PC-9 (cell line): Measurements from ENCODE around the gene ZBTB25. TPM values are rescaled to one million over a fixed set of nuclear protein-coding genes. Genes with fewer than 3 reads are reported as not detected.

Experiments
- BruUV-seq: library from RNA; stranded (reverse); fragments of 400-500 nt; replicated peaks from 2 replicates; lab custom pipeline; 2021; lab: Mats Ljungman, UMichigan
- CTCF ChIA-PET: fragments of 300-600 bp; sonication (Branson Sonifier 250); formaldehyde crosslinking; loops from one replicate; lab custom pipeline; 2022; ENCODE audit warnings: antibody characterized with exemption; lab: Charles Lee
- POLR2A ChIA-PET: fragments of 300-600 bp; sonication (Branson Sonifier 250); formaldehyde crosslinking; loops from one replicate; lab custom pipeline; 2022; ENCODE audit warnings: antibody characterized with exemption; ENCODE audit not compliant: unreplicated experiment; lab: Charles Lee
- DNase-seq, 2 experiments: peaks; one replicate each; pipeline versions ENCODE4 v3.0.0 to v3.0.0-alpha.2; 2015 to 2022; ENCODE audit warnings: mixed read lengths in 1 of 2
- H2AFZ ChIP-seq: fragments of 200-600 bp; sonication (generic); 2 replicates; pipeline ENCODE4 v1.8.1; 2017; ENCODE audit warnings: antibody characterized with exemption
- H3F3A ChIP-seq: fragments of 200-600 bp; sonication (generic); 2 replicates; pipeline ENCODE4 v1.8.1; 2017; ENCODE audit warnings: antibody characterized with exemption, mild to moderate bottlenecking, low read depth; ENCODE audit not compliant: insufficient read depth
- H3K27ac ChIP-seq: fragments of 200-600 bp; sonication (generic); 2 replicates; pipeline ENCODE4 v1.6.1; 2016; ENCODE audit warnings: mixed run types
- H3K27me3 ChIP-seq: fragments of 200-600 bp; sonication (generic); 2 replicates; pipeline ENCODE4 v1.6.1; 2016; ENCODE audit warnings: low read depth, mixed run types; ENCODE audit not compliant: insufficient read depth
- H3K36me3 ChIP-seq: fragments of 200-600 bp; sonication (generic); 2 replicates; pipeline ENCODE4 v1.6.1; 2016; ENCODE audit warnings: low read depth, mixed run types
- H3K4me1 ChIP-seq: fragments of 200-600 bp; sonication (generic); replicated peaks from 2 replicates; pipeline ENCODE4 v1.6.1; 2016; ENCODE audit warnings: mixed run types; ENCODE audit not compliant: insufficient read depth
- H3K4me2 ChIP-seq: fragments of 200-600 bp; sonication (generic); 2 replicates; pipeline ENCODE4 v1.6.1; 2017; ENCODE audit warnings: mixed run types
- H3K4me3 ChIP-seq: fragments of 200-600 bp; sonication (generic); 2 replicates; pipeline ENCODE4 v1.6.1; 2016; ENCODE audit warnings: mixed run types
- H3K79me2 ChIP-seq: fragments of 200-600 bp; sonication (generic); 2 replicates; pipeline ENCODE4 v1.6.1; 2017; ENCODE audit warnings: low read depth, mixed run types
- H3K9me2 ChIP-seq: fragments of 200-600 bp; sonication (generic); 2 replicates; pipeline ENCODE4 v1.8.1; 2017; ENCODE audit warnings: mild to moderate bottlenecking; ENCODE audit not compliant: insufficient read depth
- H3K9me3 ChIP-seq: fragments of 200-600 bp; sonication (generic); 2 replicates; pipeline ENCODE4 v1.8.1; 2016; ENCODE audit warnings: low read depth; ENCODE audit not compliant: insufficient read depth
- H4K20me1 ChIP-seq: fragments of 200-600 bp; sonication (generic); 2 replicates; pipeline ENCODE4 v1.8.1; 2017; ENCODE audit not compliant: insufficient read depth
- CTCF ChIP-seq: fragments of 200-600 bp; sonication (generic); conservative IDR thresholded peaks from 2 replicates; pipeline ENCODE4 v1.6.1; 2017; ENCODE audit warnings: mixed run types, antibody characterized with exemption, mild to moderate bottlenecking, moderate library complexity
- EZH2 ChIP-seq: fragments of 200-600 bp; sonication (generic); IDR thresholded peaks from 2 replicates; pipeline ENCODE4 v1.8.0; 2017; ENCODE audit warnings: antibody characterized with exemption, low read depth
- intact Hi-C: fragments of 100-400 bp; cut with micrococcal nuclease; formaldehyde crosslinking; loops from one replicate; pipeline ENCODE4 v1.10.0; 2022; ENCODE audit not compliant: unreplicated experiment
- total RNA-seq: library from RNA; stranded (reverse); gene quantifications from 2 replicates; pipeline ENCODE4 v1.2.3, GENCODE V29; 2021

The ZBTB25 gene
- total RNA-seq, 1 experiment from 2014 or later = 22.9 TPM

- peaks cover 34% of the 10 kb centered on the region; the same call in 1 of the 2 replicates for H3F3A ChIP-seq
- peak overlapping the region; percentile 94 for H3K4me2 ChIP-seq
- H3K9me3 ChIP-seq = no peaks in the 10 kb centered on the region
- ChIA-PET CTCF (no interaction called here), POLR2A (interaction anchor here (0.6 kb wide), 1 partner anchor 74 kb away, joined by 3 read pairs; the partner anchor contains the start of gene HSPA2)
- no peaks in the 10 kb centered on the region for H3K27me3 ChIP-seq
- H3K4me1 ChIP-seq = peaks cover 7% of the 10 kb centered on the region; the same call in 1 of the 2 replicates
- no peaks in the 10 kb centered on the region for H3K79me2 ChIP-seq
- no peaks in the 10 kb centered on the region for H3K9me2 ChIP-seq
- peak overlapping the region; percentile 65; the same call in 1 of the 2 replicates for H3K4me3 ChIP-seq
- H3K36me3 ChIP-seq = no peaks in the 10 kb centered on the region
- no peak for TF ChIP-seq EZH2
- no peak for TF ChIP-seq CTCF
- no TSS peak for BruUV-seq
- no peak overlapping the region for H2AFZ ChIP-seq
- H4K20me1 ChIP-seq = no peaks in the 10 kb centered on the region
- DNase-seq = no peak
- intact Hi-C loops = no loop called here
- no peak overlapping the region for H3K27ac ChIP-seq
Observed at GRCh38 chr14:64465831-64466554, 37.6 kb downstream of the ZBTB25 start.

GRCh38 chr14:64465191-64465822 lies 38.3 kb downstream of the ZBTB25 start, which contains the start of gene AKAP5:
Gene AKAP5 (plus strand): TSS chr14:64465499. CDS start chr14:64468395, 2,896 bp downstream.
- Histone ChIP-seq H3K4me3 (peak within 1 kb of the TSS; percentile 65), H3K27ac (no peak within 1 kb of the TSS), H4K20me1 (no peaks in the 10 kb centered on the region), H3K27me3 (no peaks in the 10 kb centered on the region), H3K4me2 (peak within 1 kb of the TSS; percentile 94), H2AFZ (peak within 1 kb of the TSS; percentile 83), H3K9me2 (no peaks in the 10 kb centered on the region), H3K9me3 (no peaks in the 10 kb centered on the region), H3F3A (peaks cover 34% of the 10 kb centered on the region; the same call in 1 of the 2 replicates), H3K36me3 (no peaks in the 10 kb centered on the region), H3K4me1 (peaks cover 7% of the 10 kb centered on the region; the same call in 1 of the 2 replicates), H3K79me2 (no peaks in the 10 kb centered on the region)
- intact Hi-C loops = no loop called here
- peak; percentile 35 to 62 for DNase-seq
- TF ChIP-seq EZH2 (no peak), CTCF (no peak)
- no TSS peak for BruUV-seq
- POLR2A ChIA-PET = interaction anchor here (0.6 kb wide), 1 partner anchor 29 kb away, joined by 8 read pairs; no protein-coding TSS in a partner anchor
- CTCF ChIA-PET = no interaction called here

GRCh38 chr14:64464651-64465050 lies 39.0 kb downstream of the ZBTB25 start:
- Histone ChIP-seq H3K4me2 (peak overlapping the region; percentile 94), H3K9me2 (no peaks in the 10 kb centered on the region), H3K4me1 (peaks cover 7% of the 10 kb centered on the region; the same call in 1 of the 2 replicates), H3K27me3 (no peaks in the 10 kb centered on the region), H2AFZ (peak overlapping the region; percentile 83), H3K4me3 (peak overlapping the region; percentile 65), H3K79me2 (no peaks in the 10 kb centered on the region), H4K20me1 (no peaks in the 10 kb centered on the region), H3K36me3 (no peaks in the 10 kb centered on the region), H3K27ac (no peak overlapping the region), H3F3A (peaks cover 34% of the 10 kb centered on the region; the same call in 1 of the 2 replicates), H3K9me3 (no peaks in the 10 kb centered on the region)
- TF ChIP-seq CTCF = no peak
- no peak for TF ChIP-seq EZH2
- intact Hi-C loops = no loop called here
- ChIA-PET CTCF (no interaction called here), POLR2A (interaction anchor here (0.6 kb wide), 1 partner anchor 30 kb away, joined by 8 read pairs; no protein-coding TSS in a partner anchor)
- no peak for DNase-seq
- BruUV-seq = no TSS peak
